Measurements from ENCODE around the gene GRB10.

GRB10 gene

GRCh38 chr7:50669890-50670289 is 112.8 kb downstream of the GRB10 start:
- H3K4me3 ChIP-seq (ENCODE audit: low read depth, low read length) = no peak overlapping the region
- no peak for TF ChIP-seq CTCF (IDR thresholded peaks at IDR 0.05; ENCODE audit: low read depth, low read length)

GRCh38 chr7:50667789-50668226 is 114.9 kb downstream of the GRB10 start:
- no peak for TF ChIP-seq CTCF (IDR thresholded peaks at IDR 0.05; ENCODE audit: low read depth, low read length)

GRCh38 chr7:50667338-50667737 is 115.4 kb downstream of the GRB10 start:
- no peak for TF ChIP-seq CTCF (IDR thresholded peaks at IDR 0.05; ENCODE audit: low read depth, low read length)
- no peak overlapping the region for H3K4me3 ChIP-seq (ENCODE audit: low read depth, low read length)

More at GRCh38 chr7:50667789-50668226, 114.9 kb downstream of the GRB10 start:
- no peak overlapping the region for H3K4me3 ChIP-seq (ENCODE audit: low read depth, low read length)

- no peak overlapping the region for H3K4me3 ChIP-seq (ENCODE audit: low read depth, low read length)
- no peak for TF ChIP-seq CTCF (IDR thresholded peaks at IDR 0.05; ENCODE audit: low read depth, low read length)
Observed at GRCh38 chr7:50666124-50666496, 116.6 kb downstream of the GRB10 start.

GRCh38 chr7:50665403-50666123 is 117.1 kb downstream of the GRB10 start:
- TF ChIP-seq CTCF (IDR thresholded peaks at IDR 0.05; ENCODE audit: low read depth, low read length) = no peak
- H3K4me3 ChIP-seq (ENCODE audit: low read depth, low read length) = no peak overlapping the region

- no peak for TF ChIP-seq CTCF (IDR thresholded peaks at IDR 0.05; ENCODE audit: low read depth, low read length)
- H3K4me3 ChIP-seq (ENCODE audit: low read depth, low read length) = no peak overlapping the region
Observed at GRCh38 chr7:50664937-50665336, 117.8 kb downstream of the GRB10 start.

GRCh38 chr7:50664461-50664922 is 118.2 kb downstream of the GRB10 start:
- TF ChIP-seq CTCF (IDR thresholded peaks at IDR 0.05; ENCODE audit: low read depth, low read length) = no peak
- H3K4me3 ChIP-seq (ENCODE audit: low read depth, low read length) = no peak overlapping the region

Data from WI38 (cell line).